CD4-positive, alpha-beta T cell (primary cell): ENCODE results near the gene CARM1. TPM values are rescaled to one million over a fixed set of nuclear protein-coding genes. Genes with fewer than 3 reads are reported as not detected.

Source experiments
- ATAC-seq: fragments of 200-7000 bp; cut with Tn5 transposase; one replicate; pipeline ENCODE4 v1.10.0; 2022; ENCODE audit warnings: mild to moderate bottlenecking; ENCODE audit not compliant: poor library complexity
- CTCF ChIA-PET: fragments of 350-600 bp; sonication (Branson Sonifier 250); formaldehyde crosslinking; loops from one replicate; lab custom pipeline; 2021; ENCODE audit warnings: antibody characterized with exemption, inconsistent platforms; lab: Charles Lee
- POLR2A ChIA-PET: fragments of 350-600 bp; sonication (Branson Sonifier 250); formaldehyde crosslinking; loops from one replicate; lab custom pipeline; 2021; ENCODE audit warnings: antibody characterized with exemption, inconsistent platforms; lab: Charles Lee
- DNase-seq, 14 experiments: peaks; one replicate each; pipeline ENCODE4 v3.0.0-alpha.2; 2013 to 2020; ENCODE audit warnings: mixed read lengths in 2 of 14
- H3K27ac ChIP-seq, 2 donors: one replicate each; pipeline versions ENCODE4 v1.5.1 to v1.7.0; 2013; ENCODE audit warnings: low read length in 2 of 2, low read depth in 1 of 2, mild to moderate bottlenecking in 1 of 2
- H3K27me3 ChIP-seq, 2 experiments: 1 replicate in 1 of 2; 2 replicates in 1 of 2; pipeline versions ENCODE4 v1.6.1 to v1.7.0; 2013; ENCODE audit warnings: low read length in 2 of 2, control low read depth in 1 of 2, mild to moderate bottlenecking in 1 of 2, moderate library complexity in 1 of 2; ENCODE audit not compliant: insufficient read depth in 2 of 2, control insufficient read depth in 1 of 2
- H3K36me3 ChIP-seq: one replicate; pipeline ENCODE4 v1.6.1; 2013; ENCODE audit warnings: low read length, control low read depth; ENCODE audit not compliant: insufficient read depth
- H3K4me1 ChIP-seq: one replicate; pipeline ENCODE4 v1.6.1; 2013; ENCODE audit warnings: low read length, control low read depth; ENCODE audit not compliant: insufficient read depth
- H3K4me3 ChIP-seq: one replicate; pipeline ENCODE4 v1.5.1; 2013; ENCODE audit warnings: mild to moderate bottlenecking, low read length, moderate library complexity
- H3K9me3 ChIP-seq, 2 experiments: 1 replicate in 1 of 2; 2 replicates in 1 of 2; pipeline versions ENCODE4 v1.6.1 to v1.7.0; 2013; ENCODE audit warnings: low read length in 2 of 2, mild to moderate bottlenecking in 2 of 2, control low read depth in 1 of 2, moderate library complexity in 1 of 2; ENCODE audit not compliant: control insufficient read depth in 1 of 2, insufficient read depth in 1 of 2
- H3K27ac Mint-ChIP-seq: one replicate; pipeline ENCODE4 v1.8.0; 2020; ENCODE audit warnings: mixed read lengths
- H3K27me3 Mint-ChIP-seq: one replicate; pipeline ENCODE4 v1.8.0; 2021; ENCODE audit warnings: mixed read lengths
- H3K36me3 Mint-ChIP-seq: one replicate; pipeline ENCODE4 v1.8.0; 2021; ENCODE audit warnings: low read depth, mixed read lengths
- H3K4me1 Mint-ChIP-seq: one replicate; pipeline ENCODE4 v1.8.0; 2021; ENCODE audit warnings: low read depth, mixed read lengths
- H3K4me3 Mint-ChIP-seq: one replicate; pipeline ENCODE4 v1.8.0; 2020; ENCODE audit warnings: mild to moderate bottlenecking, mixed read lengths
- H3K9me3 Mint-ChIP-seq: one replicate; pipeline ENCODE4 v1.8.0; 2020; ENCODE audit warnings: mixed read lengths
- CTCF ChIP-seq: fragments of 200-600 bp; IDR thresholded peaks from one replicate; pipeline ENCODE4 v1.8.0; 2022; ENCODE audit warnings: antibody characterized with exemption, mild to moderate bottlenecking
- intact Hi-C, 2 experiments: fragments of 100-400 bp; cut with DNase I in 1 of 2; cut with micrococcal nuclease in 1 of 2; formaldehyde crosslinking; loops; one replicate each; pipeline versions ENCODE4 v1.15.1 to v1.9.0; 2023 to 2025; cut with DNase I, micrococcal nuclease
- total RNA-seq, 174 experiments: library from RNA in 2 of 174; stranded (reverse) in 2 of 174; gene quantifications; one replicate each; pipeline ENCODE4 v1.2.3 and lab custom pipeline; 2021 to 2026

CARM1 gene
- total RNA-seq, 2 experiments from 2014 or later = 17.5 to 18.0 TPM

DNA sequence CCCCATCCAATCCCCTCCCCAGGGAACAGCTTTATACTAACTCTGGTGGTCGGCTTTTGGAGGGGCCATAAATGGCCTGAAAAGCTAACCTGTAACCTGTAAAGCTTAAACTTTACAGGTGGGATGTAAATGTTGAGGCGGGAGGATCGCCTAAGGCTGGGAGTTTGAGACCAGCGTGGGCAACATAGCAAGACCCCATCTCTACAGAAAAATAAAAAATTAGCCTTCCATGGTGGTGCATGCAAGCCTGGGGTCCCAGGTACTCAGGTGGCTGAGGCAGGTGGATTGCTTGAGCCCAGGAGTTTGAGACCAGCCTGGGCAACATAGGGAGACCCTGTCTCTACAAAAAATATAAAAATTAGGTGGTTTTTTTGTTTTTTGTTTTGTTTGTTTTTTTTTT, 18.5 kb downstream of the CARM1 start:
- ChIA-PET CTCF (no interaction called here), POLR2A (interaction anchor here (0.7 kb wide), 1 partner anchor 26 kb away, joined by 3 read pairs; no protein-coding TSS in a partner anchor)
- intact Hi-C loops = no loop called here
- H3K27me3 Mint-ChIP-seq = no peaks in the 10 kb centered on the region
- no peaks in the 10 kb centered on the region for H3K9me3 ChIP-seq
- no peaks in the 10 kb centered on the region for H3K27me3 ChIP-seq
- peaks cover 2% of the 10 kb centered on the region for H3K36me3 ChIP-seq
- no peaks in the 10 kb centered on the region for H3K4me1 ChIP-seq
- H3K4me1 Mint-ChIP-seq = no peaks in the 10 kb centered on the region
- no peaks in the 10 kb centered on the region for H3K9me3 Mint-ChIP-seq
- H3K27ac ChIP-seq = no peak overlapping the region
- no peak for DNase-seq
- no peaks in the 10 kb centered on the region for H3K36me3 Mint-ChIP-seq
- H3K27ac Mint-ChIP-seq = no peak overlapping the region
- H3K4me3 Mint-ChIP-seq = no peak overlapping the region
- no peak for TF ChIP-seq CTCF
- no peak overlapping the region for H3K4me3 ChIP-seq
- ATAC-seq = no peak

DNA sequence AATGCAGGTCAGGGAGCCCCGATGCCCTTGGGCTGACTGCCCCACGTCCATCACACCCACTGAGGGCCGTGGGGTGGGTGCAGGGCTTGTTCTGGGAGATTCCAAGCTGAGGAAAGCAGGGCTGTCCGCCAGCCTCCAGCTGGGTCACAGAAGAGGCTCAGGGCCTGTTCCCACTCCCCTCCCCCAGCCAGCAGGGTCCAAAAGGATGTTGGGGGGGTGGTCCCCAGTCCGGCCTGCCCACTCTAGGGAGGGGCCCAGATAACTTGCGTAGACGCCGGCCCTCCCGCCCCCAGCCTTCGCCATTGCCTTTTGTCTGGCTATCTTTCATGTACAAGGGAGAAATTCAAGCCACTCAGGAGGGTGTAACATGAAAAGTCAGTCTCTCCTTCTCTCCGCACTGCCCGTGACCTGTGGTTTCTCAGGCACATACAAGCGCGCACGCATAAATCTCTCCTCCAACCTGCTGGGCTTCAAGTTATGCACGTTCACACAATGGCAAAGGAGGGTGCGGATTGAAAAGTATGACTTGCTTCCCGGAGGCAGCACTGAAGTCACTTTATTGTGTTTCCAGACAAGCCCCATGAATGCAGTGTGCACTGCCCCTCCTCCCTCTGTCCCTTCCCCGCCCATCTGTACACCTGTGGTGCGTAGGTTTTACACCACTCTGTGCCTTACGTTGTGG, 20.2 kb downstream of the CARM1 start:
- Mint-ChIP-seq H3K27me3 (no peaks in the 10 kb centered on the region), H3K36me3 (no peaks in the 10 kb centered on the region), H3K4me1 (peaks cover 10% of the 10 kb centered on the region), H3K4me3 (no peak overlapping the region), H3K9me3 (no peaks in the 10 kb centered on the region), H3K27ac (no peak overlapping the region)
- TF ChIP-seq CTCF = no peak
- Histone ChIP-seq H3K4me3 (no peak overlapping the region), H3K27me3 (no peaks in the 10 kb centered on the region), H3K27ac (no peak overlapping the region), H3K36me3 (peaks cover 2% of the 10 kb centered on the region), H3K9me3 (no peaks in the 10 kb centered on the region), H3K4me1 (peaks cover 5% of the 10 kb centered on the region)
- intact Hi-C loops = no loop called here
- no peak for ATAC-seq
- no peak for DNase-seq
- CTCF ChIA-PET = no interaction called here
- POLR2A ChIA-PET = no interaction called here

GRCh38 chr19:10892256-10892655, 20.9 kb downstream of the CARM1 start:
- Histone ChIP-seq H3K9me3 (no peaks in the 10 kb centered on the region), H3K4me1 (peaks cover 12% of the 10 kb centered on the region), H3K4me3 (no peak overlapping the region), H3K36me3 (peaks cover 2% of the 10 kb centered on the region), H3K27ac (no peak overlapping the region), H3K27me3 (no peaks in the 10 kb centered on the region)
- H3K9me3 Mint-ChIP-seq = no peaks in the 10 kb centered on the region
- peaks cover 16% of the 10 kb centered on the region for H3K4me1 Mint-ChIP-seq
- TF ChIP-seq CTCF = no peak
- H3K27me3 Mint-ChIP-seq = no peaks in the 10 kb centered on the region
- H3K36me3 Mint-ChIP-seq = no peaks in the 10 kb centered on the region
- DNase-seq (no peak), ATAC-seq (no peak)
- ChIA-PET CTCF (no interaction called here), POLR2A (no interaction called here)
- intact Hi-C loops = no loop called here
- H3K27ac Mint-ChIP-seq = no peak overlapping the region
- no peak overlapping the region for H3K4me3 Mint-ChIP-seq
